OCI-M1 (cell line): Measurements from ENCODE around the gene CD28.
A peak's percentile ranks its signal among the peaks of the same experiment; 100 is the strongest.

Experiments used
- DNase-seq: peaks from one replicate; lab custom pipeline; 2025; lab: John Stamatoyannopoulos, UW

The CD28 gene

DNA sequence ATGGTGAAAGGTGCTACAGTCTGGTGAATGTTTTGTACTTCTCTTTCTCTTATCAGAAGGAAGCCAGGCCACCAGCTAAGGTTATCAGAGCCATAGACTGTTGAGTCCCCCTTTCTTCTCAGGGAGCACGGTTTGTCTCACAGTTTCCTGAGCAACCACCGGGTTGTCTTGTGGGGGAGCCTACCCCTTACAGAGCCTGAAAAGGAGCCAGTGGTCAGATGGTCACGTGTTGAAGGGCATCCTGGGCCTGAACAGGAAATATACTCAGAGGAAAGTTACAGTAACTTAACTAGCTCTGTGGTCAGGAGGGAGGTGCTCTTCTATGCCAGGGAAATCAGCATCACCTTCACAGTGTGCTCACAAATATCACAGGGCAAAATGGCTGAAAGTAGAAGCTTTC is 11.6 kb downstream of the CD28 start:
- DNase-seq, result peak; percentile 97

DNA sequence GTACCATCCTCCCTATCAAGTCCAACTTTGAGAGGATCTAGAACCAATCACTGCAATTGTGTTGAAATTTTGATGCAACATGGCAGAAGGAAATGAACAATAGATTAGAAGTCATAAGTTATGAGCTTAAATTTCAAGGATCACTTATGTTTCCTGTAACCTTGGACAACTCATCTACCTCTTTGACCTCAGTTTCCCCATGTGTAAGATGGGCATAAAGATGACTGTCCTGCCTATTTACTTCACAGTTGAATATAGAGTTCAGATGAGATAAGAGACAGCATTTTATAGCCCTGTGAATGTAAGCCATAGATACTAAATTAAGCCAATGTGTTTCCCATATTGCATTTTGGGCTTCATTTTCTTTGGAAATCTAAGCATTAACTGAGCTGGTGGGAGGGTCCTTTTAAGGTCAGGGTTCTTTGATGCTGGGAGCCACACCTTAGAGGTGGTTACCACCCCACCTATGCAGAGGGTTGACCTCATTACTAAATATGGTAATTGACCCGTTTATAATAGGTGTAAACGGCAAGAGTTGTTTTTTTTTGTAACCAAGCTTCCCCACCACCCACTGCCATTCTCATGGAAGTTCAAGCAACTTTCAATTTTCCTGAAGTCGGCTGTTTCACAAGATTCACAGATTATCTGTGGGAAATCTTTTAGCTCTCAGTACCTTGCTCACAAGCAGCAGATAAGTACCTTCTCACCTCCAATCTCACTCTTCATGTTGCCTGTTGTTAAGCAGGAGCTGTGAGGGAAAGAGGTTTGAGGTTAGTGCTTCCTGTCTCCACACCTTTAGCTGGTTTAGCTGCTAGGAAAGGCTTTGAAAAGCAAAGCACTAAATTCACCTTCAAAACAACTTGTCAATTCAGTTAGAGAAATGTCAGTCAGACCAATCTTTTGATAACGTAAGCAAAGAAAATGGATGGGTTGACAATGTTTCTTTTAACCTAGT is 13.3 kb downstream of the CD28 start:
- no peak for DNase-seq

DNA sequence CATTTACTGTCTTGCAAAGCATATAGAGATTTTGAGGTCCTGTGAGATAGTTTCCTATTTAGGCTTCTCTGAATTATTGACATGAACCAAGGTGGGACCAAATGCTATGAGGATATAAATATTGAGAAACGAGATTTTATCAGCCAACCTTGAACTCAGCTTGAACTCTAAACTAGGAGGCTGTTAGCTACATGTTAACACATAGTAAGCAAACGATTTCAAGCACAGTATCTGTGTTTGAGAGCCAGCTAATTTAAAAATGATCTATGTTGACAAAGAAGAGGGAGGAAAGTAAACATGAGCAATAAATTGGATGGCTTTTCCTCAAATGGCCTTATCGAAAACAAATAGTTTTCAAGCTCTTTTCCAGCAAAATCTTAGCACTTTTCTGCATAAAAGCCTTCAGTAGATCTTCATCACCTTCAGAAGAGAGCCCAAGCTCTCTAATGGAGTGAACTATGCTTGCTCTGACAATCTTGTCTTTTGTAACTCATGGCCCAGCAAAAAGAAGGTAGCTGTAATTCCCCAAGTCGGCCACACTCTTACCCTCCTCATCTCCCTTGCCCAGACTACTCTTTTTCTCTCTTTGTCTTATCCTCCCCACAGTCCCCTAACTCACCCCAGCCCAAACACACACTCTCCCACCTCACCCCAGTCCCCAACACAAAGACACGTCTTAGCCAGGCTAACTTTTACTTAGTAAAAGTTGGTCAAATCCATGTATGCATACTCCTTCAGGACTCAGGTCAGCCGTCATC is 14.7 kb downstream of the CD28 start:
- no peak for DNase-seq

DNA sequence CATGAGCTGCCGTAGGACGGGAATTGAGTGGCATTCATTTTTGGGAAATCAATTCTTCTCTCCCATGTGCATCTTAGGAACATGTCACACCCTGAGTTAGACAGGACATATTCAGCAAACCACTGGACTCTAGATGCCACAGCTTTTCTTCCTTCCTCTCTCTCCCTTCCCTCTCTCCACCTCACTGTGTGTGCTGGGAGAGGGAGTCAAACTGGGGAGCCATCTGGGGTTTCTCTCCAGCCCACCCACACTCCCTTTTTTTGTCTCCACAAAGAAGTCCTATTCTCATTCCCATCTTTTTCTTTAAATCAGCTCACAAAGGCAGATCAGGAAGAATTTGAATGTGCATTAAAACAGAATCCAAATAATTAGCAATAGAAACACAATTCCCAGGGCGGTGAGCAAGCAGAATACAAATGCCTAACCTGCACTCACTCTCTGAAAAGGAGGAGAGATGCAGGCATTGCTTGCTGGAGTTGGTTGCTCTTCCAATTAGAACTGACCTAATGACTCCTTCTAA is 15.4 kb downstream of the CD28 start:
- no peak for DNase-seq

DNA sequence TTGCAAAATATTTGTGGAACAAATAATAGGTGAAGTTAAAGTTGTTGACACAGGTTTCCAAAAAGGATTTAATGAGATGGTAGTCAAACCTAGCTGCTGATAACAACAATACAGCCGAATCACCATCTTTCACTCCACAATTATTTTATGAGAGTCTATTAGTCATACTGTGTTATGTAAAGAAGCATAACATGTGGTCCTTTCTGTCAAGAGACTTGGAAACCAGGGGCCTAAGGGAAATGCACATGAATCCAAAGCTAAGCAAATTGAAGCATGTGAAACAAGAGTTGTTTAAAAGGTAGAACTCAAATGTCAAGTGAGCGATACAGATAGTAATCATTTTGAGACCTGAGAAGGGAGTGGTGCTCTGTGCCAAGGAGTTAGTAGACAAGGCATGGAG is 16.0 kb downstream of the CD28 start:
- no peak for DNase-seq

DNA sequence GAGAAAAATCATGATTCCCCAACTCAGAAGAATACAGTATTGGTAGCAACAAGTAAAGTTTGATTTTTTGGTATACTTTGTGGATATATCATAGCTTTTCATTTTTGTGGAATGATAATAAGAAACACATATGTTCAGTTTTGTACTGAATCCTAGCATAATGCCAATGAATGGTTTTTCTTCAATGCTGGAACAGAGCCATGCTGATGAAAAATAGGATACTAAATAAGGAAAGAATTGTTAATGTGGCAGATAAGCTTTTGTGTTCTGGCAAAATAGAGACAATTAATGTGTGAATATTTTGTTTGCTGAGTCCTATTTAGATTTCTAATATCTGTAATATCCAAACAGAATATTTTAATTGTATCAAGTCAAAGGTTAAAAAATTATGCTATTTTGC is 21.9 kb downstream of the CD28 start:
- DNase-seq, result no peak

DNA sequence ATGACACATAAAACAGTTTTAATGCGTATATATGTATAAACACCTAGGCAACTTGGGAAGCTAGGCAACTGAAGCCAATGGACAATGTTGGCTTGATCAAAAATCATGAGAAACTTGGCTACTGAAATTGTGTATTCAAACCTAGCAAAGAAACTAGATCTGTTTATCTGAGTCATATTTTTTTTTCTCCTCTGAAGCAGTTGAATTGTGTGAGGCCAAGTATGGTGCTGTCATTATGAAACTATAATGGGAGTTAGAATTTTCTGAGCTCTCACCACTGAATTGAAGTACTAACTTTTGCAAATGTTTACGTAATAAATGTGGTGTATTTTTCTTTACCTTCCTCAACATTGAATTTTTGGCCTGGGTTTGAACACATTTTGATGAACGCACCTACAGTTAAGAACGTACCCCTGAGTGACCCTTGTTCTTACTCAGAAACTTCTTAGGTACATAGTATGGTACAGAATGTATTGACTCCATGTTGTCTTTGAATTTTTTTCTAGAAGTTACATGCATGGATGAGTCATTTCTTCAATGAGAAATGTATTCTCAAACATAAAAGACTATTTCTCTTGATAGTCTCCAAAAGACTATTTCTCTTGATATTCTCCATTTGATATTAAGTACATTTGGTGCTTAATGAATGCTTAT is 23.8 kb downstream of the CD28 start:
- no peak for DNase-seq

DNA sequence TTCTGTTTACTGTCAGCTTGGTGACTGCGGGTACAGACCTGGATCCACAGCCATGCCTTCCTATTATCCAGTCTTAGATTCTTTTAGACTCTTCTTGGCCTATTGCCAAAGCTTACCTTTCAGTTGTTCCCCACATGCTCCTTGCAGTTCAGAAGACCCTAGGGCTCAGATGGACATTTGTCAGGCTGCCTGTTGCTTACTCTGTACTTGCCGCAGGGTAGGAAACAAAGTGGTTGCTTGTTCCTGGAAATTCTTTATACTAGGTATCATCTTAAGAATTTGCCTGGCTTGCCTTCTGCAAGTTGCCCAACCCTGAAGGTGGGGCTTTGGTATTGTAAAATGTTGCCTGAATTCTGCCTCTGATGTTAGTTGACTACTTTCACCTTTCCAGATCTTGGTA is 24.4 kb downstream of the CD28 start:
- DNase-seq, result no peak

DNA sequence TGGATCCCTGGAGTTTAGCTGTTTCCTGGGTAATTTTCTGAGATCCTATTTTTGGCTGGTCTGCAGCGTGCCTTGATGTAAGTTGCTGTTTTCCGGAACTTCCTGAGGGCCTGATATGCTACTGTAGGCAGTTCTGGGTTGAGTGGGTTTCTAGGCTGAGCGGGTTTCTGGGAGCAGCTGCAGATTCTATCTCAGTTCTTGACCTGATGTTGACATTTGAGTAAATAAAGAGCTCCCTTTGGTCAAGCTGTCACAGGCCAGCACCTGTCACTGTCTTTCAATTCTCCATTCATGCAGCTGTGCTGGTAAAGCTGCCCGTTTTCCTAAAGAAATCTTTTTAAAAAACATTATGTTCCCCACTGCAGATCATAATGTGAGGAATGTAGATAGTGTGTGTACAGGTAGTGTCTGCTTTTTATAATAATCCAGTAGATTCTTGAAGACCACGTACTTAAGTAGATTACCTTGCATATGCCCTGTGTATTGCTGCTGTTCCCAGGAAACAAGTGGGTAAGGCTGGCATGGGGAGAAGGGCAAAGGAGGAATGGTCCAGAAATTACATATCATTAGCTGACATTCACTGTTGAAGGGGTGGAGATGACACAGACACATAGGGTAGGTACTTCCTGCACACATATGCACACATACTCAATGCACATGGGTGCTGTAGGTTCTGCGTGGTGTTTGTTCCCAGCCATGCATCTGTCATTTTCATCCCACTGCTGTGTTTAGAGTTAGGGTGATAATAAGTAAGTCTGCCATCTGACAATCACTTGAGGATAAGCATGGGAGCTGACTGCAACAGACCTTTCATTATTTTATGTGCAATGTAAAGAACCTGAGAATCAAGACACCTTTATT is 25.9 kb downstream of the CD28 start:
- no peak for DNase-seq

DNA sequence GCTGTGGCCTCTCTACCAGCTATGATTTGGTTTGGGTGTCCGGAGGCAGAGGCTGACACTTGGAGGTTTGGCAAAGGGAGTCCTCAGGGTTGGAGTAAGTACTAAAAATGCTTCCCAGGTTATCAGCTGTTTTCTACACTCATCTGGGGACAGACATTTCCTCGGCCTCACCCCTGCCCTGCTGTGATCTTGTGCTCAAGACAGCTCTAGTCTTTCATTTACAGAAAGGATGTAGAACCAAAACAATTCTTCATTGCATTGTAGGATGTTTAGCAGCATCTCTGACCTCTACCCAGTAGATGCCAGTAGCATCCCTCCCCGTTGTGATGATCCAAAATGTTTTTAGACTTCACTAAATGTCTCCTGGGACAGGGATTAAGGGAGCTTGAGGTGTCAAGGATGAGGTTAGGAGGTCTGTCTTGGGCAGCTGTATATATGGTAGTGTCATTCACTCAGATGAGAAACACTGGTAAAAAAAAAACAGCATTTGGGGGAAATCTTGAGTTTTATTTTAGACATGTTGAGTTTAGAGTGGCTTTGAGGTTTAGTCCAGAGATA is 26.6 kb downstream of the CD28 start:
- DNase-seq, result no peak

DNA sequence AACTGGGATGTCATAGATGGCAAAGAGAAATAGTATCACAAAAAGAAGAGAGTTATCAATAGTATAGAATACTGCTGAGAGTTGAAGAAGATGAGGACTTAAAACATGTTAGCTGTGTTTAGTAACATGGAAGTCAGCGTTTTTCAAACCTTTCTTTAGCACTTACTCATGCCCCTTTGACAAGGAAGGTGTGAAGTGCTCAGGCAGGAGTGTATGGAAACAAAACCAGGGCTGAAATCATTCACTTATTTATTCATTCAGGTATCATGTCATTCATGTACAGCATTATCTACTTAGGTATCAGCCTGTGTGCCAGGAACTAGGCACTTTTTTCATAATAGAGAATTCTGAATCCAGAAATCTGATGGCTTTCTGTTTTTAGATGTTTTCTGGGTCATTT is 27.2 kb downstream of the CD28 start:
- no peak for DNase-seq

DNA sequence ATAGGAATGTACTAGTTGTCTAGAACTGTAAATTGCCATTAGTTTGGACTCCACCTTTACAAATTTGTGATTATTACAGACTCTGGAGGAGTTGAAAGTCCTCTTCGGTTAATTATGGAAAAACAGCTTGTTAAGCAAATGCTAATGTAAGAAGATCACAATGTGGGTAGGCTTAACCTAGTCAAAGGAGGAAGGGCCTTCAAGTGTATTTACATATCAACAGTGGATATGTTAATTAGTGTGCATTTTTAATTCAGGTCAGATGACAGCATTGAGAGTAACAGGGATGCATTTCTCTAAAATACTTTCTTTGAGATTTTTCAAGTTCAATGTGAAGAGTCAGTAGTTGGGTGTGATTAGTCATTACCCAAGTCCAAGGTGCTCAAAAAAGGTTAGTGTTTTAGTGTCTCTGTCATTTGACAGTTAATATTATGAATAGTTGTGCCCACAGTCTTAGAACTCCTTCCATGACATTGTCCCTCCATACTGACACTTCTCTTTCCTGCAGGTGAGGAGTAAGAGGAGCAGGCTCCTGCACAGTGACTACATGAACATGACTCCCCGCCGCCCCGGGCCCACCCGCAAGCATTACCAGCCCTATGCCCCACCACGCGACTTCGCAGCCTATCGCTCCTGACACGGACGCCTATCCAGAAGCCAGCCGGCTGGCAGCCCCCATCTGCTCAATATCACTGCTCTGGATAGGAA is 28.0 kb downstream of the CD28 start:
- no peak for DNase-seq

DNA sequence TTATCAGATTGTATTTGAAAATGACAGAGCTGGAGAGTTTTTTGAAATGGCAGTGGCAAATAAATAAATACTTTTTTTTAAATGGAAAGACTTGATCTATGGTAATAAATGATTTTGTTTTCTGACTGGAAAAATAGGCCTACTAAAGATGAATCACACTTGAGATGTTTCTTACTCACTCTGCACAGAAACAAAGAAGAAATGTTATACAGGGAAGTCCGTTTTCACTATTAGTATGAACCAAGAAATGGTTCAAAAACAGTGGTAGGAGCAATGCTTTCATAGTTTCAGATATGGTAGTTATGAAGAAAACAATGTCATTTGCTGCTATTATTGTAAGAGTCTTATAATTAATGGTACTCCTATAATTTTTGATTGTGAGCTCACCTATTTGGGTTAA is 30.9 kb downstream of the CD28 start:
- DNase-seq, result no peak

DNA sequence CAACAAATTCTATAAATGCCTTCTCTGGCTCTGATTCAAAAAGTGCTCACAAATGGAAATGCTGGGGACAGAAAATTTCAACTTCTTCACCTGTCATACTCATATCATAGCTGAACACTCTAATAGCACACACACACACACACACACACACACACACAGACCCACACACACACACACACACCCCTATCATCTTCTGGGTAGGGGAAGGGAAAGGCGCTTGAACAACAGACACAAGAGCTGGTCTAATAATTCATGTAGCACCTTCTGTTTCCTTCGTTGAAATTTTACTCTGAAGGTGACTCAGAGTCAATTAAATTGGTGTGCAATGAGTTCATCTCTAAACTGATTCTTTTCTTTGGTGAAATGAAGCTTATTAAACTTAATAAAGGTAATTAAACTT is 32.9 kb downstream of the CD28 start:
- DNase-seq, result no peak

DNA sequence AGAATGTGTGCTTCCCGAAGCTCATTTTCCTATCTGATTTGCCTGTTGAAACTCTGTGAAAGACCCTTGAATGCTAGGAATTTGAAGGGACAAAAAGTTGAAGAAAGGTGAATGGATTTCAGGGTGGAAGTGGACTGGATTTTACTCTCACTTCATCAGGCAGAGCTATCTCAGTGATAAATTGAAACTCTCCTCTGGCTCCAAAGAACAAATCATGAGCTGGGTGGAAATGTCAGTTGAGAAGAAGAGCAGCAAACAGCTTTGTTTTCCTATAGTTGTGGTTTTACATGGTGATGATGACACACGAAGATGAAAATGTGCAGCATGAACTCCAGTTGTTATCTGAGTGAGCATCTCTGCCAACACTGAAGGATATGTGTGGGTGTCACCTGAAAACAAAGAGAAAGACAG is 34.4 kb downstream of the CD28 start:
- DNase-seq, result peak; percentile 47

DNA sequence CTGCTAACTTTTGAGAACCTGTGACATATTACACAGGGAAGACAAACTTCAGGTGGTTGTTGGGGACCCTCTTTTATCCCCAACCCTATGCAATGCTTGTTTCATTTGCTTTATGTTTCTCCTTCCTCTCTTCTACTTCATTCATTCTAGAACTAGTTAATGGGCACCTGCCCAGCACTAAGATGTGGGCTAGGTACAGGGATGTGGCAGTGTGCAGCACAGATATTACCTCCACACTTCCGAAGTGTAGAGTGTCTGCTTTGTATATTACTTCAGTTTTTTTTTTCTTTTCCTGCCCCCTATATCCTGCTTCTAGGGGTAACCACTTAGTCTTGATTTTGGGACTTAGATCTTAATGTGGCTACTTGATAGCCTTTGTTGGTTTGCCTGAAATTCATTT is 35.1 kb downstream of the CD28 start:
- no peak for DNase-seq

DNA sequence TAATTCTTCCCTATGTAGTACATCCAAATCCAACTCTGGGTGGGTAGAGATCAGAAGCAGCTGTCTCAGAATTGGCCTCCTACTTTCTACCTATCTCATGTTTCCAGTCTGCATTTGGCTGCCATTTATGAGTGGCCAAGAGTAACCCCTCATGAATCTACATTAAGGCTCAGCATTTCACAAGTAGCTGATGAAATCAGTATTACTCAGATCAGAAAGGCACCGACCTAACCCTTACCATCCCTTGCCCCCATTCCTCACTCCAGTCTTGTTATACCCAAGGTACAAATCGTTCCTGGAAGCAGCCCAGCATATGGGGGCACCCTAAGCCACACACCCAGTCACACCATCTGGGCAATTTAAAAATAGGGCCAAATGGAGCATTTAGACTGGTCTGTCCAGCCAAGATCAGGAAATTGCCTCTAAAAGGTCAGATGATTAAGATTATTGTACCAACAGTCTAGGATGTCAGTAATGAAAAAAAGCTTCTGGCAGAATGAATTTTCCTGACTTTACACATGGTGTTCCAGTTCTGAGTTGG is 37.1 kb downstream of the CD28 start:
- DNase-seq, result no peak

DNA sequence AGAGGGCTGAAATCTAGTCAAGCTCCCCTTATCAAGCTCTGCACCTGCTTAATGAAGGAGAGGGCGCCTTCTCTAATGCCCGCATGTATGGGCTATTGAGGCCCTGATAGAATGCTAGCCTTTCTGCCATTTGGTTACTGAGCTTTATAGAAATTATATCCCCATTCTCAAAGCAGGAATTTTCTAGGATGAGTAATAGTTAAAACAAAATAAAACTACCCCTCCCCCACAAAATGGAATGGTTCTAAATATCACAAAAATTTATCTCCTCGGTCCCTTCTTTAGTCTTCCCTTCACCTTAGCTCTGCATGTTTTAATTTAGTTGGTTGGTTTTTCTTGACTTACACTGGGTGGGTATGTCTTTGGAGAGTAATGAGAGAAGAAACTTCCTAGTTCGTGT is 37.7 kb downstream of the CD28 start:
- DNase-seq, result no peak

DNA sequence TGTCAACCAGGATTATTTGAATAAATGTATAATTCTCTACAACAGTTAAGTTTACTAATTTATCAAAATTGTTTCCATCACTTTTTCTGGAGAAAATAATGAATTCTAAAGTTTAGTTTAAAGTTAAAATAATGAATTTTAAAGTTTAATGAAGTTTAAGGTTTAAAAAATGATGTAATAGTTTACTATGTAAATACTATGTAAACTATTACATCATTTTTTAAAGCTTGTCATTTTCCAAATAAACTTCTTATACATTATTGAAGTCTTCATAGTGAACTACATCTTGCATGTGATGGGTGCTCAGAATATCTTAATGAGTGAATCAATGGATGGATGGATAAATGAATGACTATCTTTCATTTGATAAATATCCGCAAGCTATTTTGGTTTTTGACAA is 38.8 kb downstream of the CD28 start:
- DNase-seq, result no peak
